HG02938 (cell line): ENCODE results near the gene CEP126.

Source experiments
- ATAC-seq: cut with Tn5 transposase; IDR thresholded peaks from one replicate; pipeline ENCODE4 v1.9.1; 2021; ENCODE audit warnings: mild to moderate bottlenecking, moderate library complexity; ENCODE audit not compliant: unreplicated experiment

Gene CEP126

GRCh38 chr11:102010776-102011494 is 96.1 kb downstream of the CEP126 start:
- ATAC-seq: no peak

- no peak for ATAC-seq
Measured at GRCh38 chr11:102012946-102013345, 98.1 kb downstream of the CEP126 start.

- ATAC-seq: no peak
Measured at GRCh38 chr11:102014756-102015155, 99.9 kb downstream of the CEP126 start.

GRCh38 chr11:102017026-102017425 is 102.2 kb downstream of the CEP126 start:
- no peak for ATAC-seq

- ATAC-seq: no peak
Measured at GRCh38 chr11:102026217-102026616, 111.4 kb downstream of the CEP126 start.

GRCh38 chr11:102026959-102027358 is 112.1 kb downstream of the CEP126 start:
- no peak for ATAC-seq

- ATAC-seq: no peak
Measured at GRCh38 chr11:102036757-102037156, 121.9 kb downstream of the CEP126 start.

GRCh38 chr11:102046841-102047240 is 132.0 kb downstream of the CEP126 start:
- ATAC-seq: no peak

GRCh38 chr11:102047305-102047924 is 132.6 kb downstream of the CEP126 start, which contains the start of gene CFAP300:
Gene CFAP300 (plus strand): TSS chr11:102047437. CDS start chr11:102047471, 34 bp downstream.
- ATAC-seq: no peak
